Astrocyte (in vitro differentiated cells and primary cell): Measurements from ENCODE around the gene DUSP28. TPM values are rescaled to one million over a fixed set of nuclear protein-coding genes. Genes with fewer than 3 reads are reported as not detected.
A peak's percentile ranks its signal among the peaks of the same experiment; 100 is the strongest.

Experiments used
- DNase-seq: peaks from one replicate; pipeline ENCODE4 v3.0.0-alpha.2; 2010; ENCODE audit warnings: low read depth
- FAIRE-seq: peaks from 2 replicates; lab custom pipeline; 2011; peaks lifted over from hg19 to GRCh38; lab: Jason Lieb, UNC
- H2AFZ ChIP-seq: 2 replicates; pipeline ENCODE4 v1.6.0; 2012; ENCODE audit warnings: low read depth, low read length, inconsistent platforms
- H3K27ac ChIP-seq: 2 replicates; pipeline ENCODE4 v1.5.1; 2011; ENCODE audit warnings: low read depth, low read length, inconsistent platforms
- H3K27me3 ChIP-seq: 2 replicates; pipeline ENCODE4 v1.6.0; 2011; ENCODE audit warnings: low read length, inconsistent platforms; ENCODE audit not compliant: insufficient read depth
- H3K36me3 ChIP-seq: 2 replicates; pipeline ENCODE4 v1.5.1; 2011; ENCODE audit warnings: low read length, inconsistent platforms; ENCODE audit not compliant: insufficient read depth
- H3K4me1 ChIP-seq: 2 replicates; pipeline ENCODE4 v1.5.1; 2011; ENCODE audit warnings: low read length, inconsistent platforms; ENCODE audit not compliant: insufficient read depth
- H3K4me2 ChIP-seq: 2 replicates; pipeline ENCODE4 v1.6.0; 2012; ENCODE audit warnings: low read length, inconsistent platforms
- H3K4me3 ChIP-seq: 2 replicates; pipeline ENCODE4 v1.5.1; 2011; ENCODE audit warnings: low read depth, mild to moderate bottlenecking, low read length, inconsistent platforms; ENCODE audit not compliant: insufficient read depth
- H3K79me2 ChIP-seq: 2 replicates; pipeline ENCODE4 v1.6.0; 2012; ENCODE audit warnings: mild to moderate bottlenecking, low read length, inconsistent platforms; ENCODE audit not compliant: insufficient read depth
- H3K9ac ChIP-seq: 2 replicates; pipeline ENCODE4 v1.6.0; 2012; ENCODE audit warnings: mild to moderate bottlenecking, low read length, inconsistent platforms
- H3K9me3 ChIP-seq: 2 replicates; pipeline ENCODE4 v1.5.1; 2012; ENCODE audit warnings: low read depth, mild to moderate bottlenecking, low read length, inconsistent platforms; ENCODE audit not compliant: insufficient read depth
- H4K20me1 ChIP-seq: 2 replicates; pipeline ENCODE4 v1.6.0; 2012; ENCODE audit warnings: low read length, inconsistent platforms; ENCODE audit not compliant: insufficient read depth
- H3K27ac Mint-ChIP-seq: one replicate; pipeline ENCODE4 v1.8.0; 2021; ENCODE audit warnings: mild to moderate bottlenecking, mixed read lengths; ENCODE audit not compliant: unreplicated experiment
- H3K27me3 Mint-ChIP-seq: one replicate; pipeline ENCODE4 v1.8.0; 2021; ENCODE audit warnings: low read depth, mixed read lengths; ENCODE audit not compliant: unreplicated experiment
- H3K36me3 Mint-ChIP-seq: one replicate; pipeline ENCODE4 v1.8.0; 2021; ENCODE audit warnings: low read depth, mixed read lengths; ENCODE audit not compliant: unreplicated experiment
- H3K4me1 Mint-ChIP-seq: one replicate; pipeline ENCODE4 v1.8.0; 2021; ENCODE audit warnings: low read depth, mixed read lengths; ENCODE audit not compliant: unreplicated experiment
- H3K4me3 Mint-ChIP-seq: one replicate; pipeline ENCODE4 v1.8.0; 2021; ENCODE audit warnings: mild to moderate bottlenecking, moderate library complexity, mixed read lengths; ENCODE audit not compliant: unreplicated experiment
- H3K9me3 Mint-ChIP-seq: one replicate; pipeline ENCODE4 v1.8.0; 2021; ENCODE audit warnings: mild to moderate bottlenecking, mixed read lengths; ENCODE audit not compliant: unreplicated experiment
- EZH2 ChIP-seq: IDR thresholded peaks from 2 replicates; pipeline ENCODE4 v1.6.1; 2012; ENCODE audit warnings: mild to moderate bottlenecking, low read length, inconsistent platforms; ENCODE audit not compliant: insufficient read depth
- total RNA-seq: library from RNA; stranded (reverse); gene quantifications from 2 replicates; pipeline ENCODE4 v1.2.1, GENCODE V29; 2021
- TF ChIP-seq, protein P1 (sequence below): IDR thresholded peaks from 2 replicates; pipeline ENCODE4 v1.5.1; 2011; ENCODE audit warnings: low read depth, mild to moderate bottlenecking, inconsistent platforms, low read length, moderate library complexity; ENCODE audit not compliant: insufficient read depth

DUSP28 gene
- total RNA-seq, 1 donor from 2014 or later, result 4.1 TPM

DNA sequence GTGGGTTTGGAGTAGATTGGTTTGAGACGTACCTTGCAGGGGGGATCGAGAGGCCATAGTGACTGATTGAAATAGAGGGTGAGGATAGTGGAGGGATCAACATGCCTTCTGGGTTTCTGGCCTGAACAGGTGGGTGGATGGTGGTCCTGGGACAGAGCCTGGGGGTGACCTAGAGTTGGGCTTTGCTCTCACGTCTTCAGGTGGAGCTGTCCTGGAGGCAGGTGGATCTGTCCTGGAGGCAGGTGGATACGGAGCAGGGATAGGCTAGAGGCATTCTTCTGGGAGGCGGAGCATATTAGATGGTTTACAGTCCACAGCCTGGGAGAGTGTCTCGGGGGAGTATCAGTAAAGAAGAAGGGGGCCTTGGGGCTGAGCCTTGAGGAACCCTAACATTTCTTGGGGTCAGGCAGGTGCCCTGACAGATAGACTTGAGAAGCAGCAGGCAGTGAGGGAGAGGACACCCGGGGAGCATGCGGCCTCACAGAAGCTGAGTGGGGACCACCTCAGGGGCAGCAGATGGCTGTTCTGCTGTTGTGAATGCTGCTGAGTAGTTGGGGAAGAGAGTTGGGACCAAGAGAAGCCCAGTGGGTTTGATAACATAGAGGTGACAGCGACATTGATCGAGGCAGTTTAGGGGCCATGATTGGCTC, 28.0 kb downstream of the DUSP28 start:
- H3K36me3 ChIP-seq, result peaks cover 4% of the 10 kb centered on the region
- peak overlapping the region; percentile 97 for H3K4me3 ChIP-seq
- H3K36me3 Mint-ChIP-seq, result no peaks in the 10 kb centered on the region
- H3K4me1 Mint-ChIP-seq, result peaks cover 30% of the 10 kb centered on the region
- DNase-seq (no peak), FAIRE-seq (no peak)
- no peak overlapping the region for H2AFZ ChIP-seq
- H3K9me3 Mint-ChIP-seq, result no peaks in the 10 kb centered on the region
- H3K27ac Mint-ChIP-seq, result no peak overlapping the region
- no peaks in the 10 kb centered on the region for H3K9me3 ChIP-seq
- peaks cover 83% of the 10 kb centered on the region for H3K79me2 ChIP-seq
- peaks cover 37% of the 10 kb centered on the region for H3K4me1 ChIP-seq
- peak overlapping the region; percentile 96 for H3K9ac ChIP-seq
- H4K20me1 ChIP-seq, result peaks cover 82% of the 10 kb centered on the region
- H3K27me3 ChIP-seq, result no peaks in the 10 kb centered on the region
- H3K27me3 Mint-ChIP-seq, result no peaks in the 10 kb centered on the region
- H3K4me3 Mint-ChIP-seq, result peak overlapping the region; percentile 89
- TF ChIP-seq, protein P1, sequence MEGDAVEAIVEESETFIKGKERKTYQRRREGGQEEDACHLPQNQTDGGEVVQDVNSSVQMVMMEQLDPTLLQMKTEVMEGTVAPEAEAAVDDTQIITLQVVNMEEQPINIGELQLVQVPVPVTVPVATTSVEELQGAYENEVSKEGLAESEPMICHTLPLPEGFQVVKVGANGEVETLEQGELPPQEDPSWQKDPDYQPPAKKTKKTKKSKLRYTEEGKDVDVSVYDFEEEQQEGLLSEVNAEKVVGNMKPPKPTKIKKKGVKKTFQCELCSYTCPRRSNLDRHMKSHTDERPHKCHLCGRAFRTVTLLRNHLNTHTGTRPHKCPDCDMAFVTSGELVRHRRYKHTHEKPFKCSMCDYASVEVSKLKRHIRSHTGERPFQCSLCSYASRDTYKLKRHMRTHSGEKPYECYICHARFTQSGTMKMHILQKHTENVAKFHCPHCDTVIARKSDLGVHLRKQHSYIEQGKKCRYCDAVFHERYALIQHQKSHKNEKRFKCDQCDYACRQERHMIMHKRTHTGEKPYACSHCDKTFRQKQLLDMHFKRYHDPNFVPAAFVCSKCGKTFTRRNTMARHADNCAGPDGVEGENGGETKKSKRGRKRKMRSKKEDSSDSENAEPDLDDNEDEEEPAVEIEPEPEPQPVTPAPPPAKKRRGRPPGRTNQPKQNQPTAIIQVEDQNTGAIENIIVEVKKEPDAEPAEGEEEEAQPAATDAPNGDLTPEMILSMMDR, result no peak
- TF ChIP-seq EZH2, result no peak
- H3K27ac ChIP-seq, result no peak overlapping the region
- H3K4me2 ChIP-seq, result peak overlapping the region; percentile 98

DNA sequence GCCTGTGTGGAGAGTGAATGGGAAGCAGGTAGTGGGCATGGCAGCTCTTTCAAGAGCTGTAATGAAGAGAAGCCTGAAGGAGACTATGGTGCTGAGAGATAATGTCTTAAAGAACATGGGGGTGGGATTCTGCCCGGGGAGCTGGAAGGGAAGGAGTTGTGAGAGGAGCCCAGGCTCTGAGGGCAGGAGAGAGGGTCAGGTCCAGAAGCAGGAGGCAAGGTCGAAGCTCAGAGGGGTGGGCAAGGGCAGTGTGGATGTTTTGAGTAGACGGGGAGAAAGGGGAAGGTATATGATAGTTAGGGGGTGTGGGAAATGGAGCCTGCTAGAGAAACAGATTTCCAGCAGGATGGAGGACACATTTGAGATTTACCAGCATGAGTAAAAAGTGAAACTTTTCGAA, 28.5 kb downstream of the DUSP28 start:
- H3K9me3 ChIP-seq, result no peaks in the 10 kb centered on the region
- DNase-seq (no peak), FAIRE-seq (no peak)
- peaks cover 82% of the 10 kb centered on the region for H3K79me2 ChIP-seq
- no peak overlapping the region for H3K27ac Mint-ChIP-seq
- peaks cover 35% of the 10 kb centered on the region for H3K4me1 ChIP-seq
- H4K20me1 ChIP-seq, result peaks cover 82% of the 10 kb centered on the region
- no peaks in the 10 kb centered on the region for H3K36me3 Mint-ChIP-seq
- H3K27ac ChIP-seq, result no peak overlapping the region
- peaks cover 4% of the 10 kb centered on the region for H3K36me3 ChIP-seq
- no peaks in the 10 kb centered on the region for H3K27me3 ChIP-seq
- H3K4me3 Mint-ChIP-seq, result peak overlapping the region; percentile 89
- H3K4me2 ChIP-seq, result peak overlapping the region; percentile 98
- no peak for TF ChIP-seq EZH2
- TF ChIP-seq, protein P1, result no peak
- no peaks in the 10 kb centered on the region for H3K9me3 Mint-ChIP-seq
- H3K27me3 Mint-ChIP-seq, result no peaks in the 10 kb centered on the region
- H3K4me1 Mint-ChIP-seq, result peaks cover 28% of the 10 kb centered on the region
- no peak overlapping the region for H3K9ac ChIP-seq
- no peak overlapping the region for H2AFZ ChIP-seq
- H3K4me3 ChIP-seq, result no peak overlapping the region

DNA sequence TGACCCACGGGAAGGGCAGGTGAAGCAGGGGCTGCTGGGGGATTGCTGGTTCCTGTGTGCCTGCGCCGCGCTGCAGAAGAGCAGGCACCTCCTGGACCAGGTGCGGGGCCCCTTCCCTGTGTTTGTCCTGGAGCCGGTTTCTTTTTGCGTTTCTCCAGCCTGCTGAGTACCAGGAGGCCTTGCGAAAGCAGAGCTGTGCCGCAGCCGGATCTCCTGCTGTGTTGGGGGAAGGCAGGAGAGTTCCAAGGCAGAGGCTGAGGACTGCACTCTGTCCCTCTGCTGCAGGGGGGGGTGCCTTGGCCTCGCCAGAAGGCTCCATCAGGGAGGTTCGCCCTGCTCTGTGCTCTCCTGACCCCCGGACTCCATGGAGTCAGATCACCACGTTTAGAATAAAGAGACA, 29.2 kb downstream of the DUSP28 start:
- H3K4me1 Mint-ChIP-seq, result peaks cover 27% of the 10 kb centered on the region
- H3K9me3 Mint-ChIP-seq, result no peaks in the 10 kb centered on the region
- H3K4me3 Mint-ChIP-seq, result no peak overlapping the region
- H3K4me1 ChIP-seq, result peaks cover 34% of the 10 kb centered on the region
- no peak for FAIRE-seq
- no peaks in the 10 kb centered on the region for H3K27me3 Mint-ChIP-seq
- no peak overlapping the region for H3K27ac ChIP-seq
- peaks cover 84% of the 10 kb centered on the region for H4K20me1 ChIP-seq
- no peaks in the 10 kb centered on the region for H3K27me3 ChIP-seq
- no peaks in the 10 kb centered on the region for H3K9me3 ChIP-seq
- no peak overlapping the region for H3K4me3 ChIP-seq
- peaks cover 78% of the 10 kb centered on the region for H3K79me2 ChIP-seq
- no peak overlapping the region for H3K9ac ChIP-seq
- no peak overlapping the region for H2AFZ ChIP-seq
- DNase-seq, result no peak
- H3K4me2 ChIP-seq, result no peak overlapping the region
- H3K36me3 ChIP-seq, result peaks cover 4% of the 10 kb centered on the region
- no peak overlapping the region for H3K27ac Mint-ChIP-seq
- no peak for TF ChIP-seq EZH2
- TF ChIP-seq, protein P1, result no peak
- H3K36me3 Mint-ChIP-seq, result no peaks in the 10 kb centered on the region
